Suppressor macrophage treated with lipopolysaccharide for 4 hours (primary cell): ENCODE data around the gene C5AR2.
A peak's percentile ranks its signal among the peaks of the same experiment; 100 is the strongest.

ENCODE experiments used
- DNase-seq: peaks from one replicate; pipeline ENCODE4 v3.0.0-alpha.2; 2020

The C5AR2 gene

DNA sequence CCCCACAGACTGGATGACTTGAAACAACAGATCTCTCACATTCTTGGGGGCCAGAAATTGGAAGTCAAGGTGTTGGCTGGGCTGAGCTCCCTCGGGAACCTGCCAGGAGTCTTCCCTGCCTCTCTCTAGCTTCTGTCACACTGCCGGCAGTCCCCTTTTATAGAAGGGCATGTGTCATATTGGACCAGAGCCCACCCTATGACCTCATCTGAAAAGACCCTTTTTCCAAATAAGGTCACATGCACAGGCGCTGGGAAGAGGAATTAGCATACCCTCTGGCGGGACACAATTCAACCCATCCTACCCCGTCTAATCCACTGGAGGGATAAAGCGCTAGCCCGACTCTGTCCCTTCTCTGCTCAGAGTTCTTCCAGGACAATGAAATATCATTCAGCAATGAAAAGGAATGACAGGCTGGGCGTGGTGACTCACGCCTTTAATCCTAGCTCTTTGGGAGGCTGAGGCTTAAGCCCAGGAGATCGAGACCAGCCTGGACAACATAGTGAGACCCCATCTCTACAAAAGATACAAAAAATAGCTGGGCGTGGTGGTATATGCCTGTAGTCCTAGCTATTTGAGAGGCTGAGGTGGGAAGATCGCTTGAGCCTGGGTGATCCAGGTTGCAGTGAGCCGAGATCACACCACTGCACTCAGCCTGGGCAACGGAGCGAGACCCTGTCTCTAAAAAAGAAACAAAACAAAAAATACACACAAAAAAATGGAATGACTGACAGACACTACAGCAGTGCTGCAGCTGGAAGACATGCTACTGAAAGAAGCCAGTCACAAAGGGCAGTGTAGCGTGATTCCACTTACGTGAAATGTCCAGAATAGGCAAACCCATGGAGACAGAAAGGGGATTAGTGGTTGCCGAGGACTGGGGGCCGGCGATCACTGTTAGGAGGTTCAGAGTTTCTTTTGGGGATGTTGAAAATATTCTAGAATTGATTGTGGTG, 58.8 kb downstream of the C5AR2 start:
- DNase-seq: no peak

GRCh38 chr19:47391510-47392223, 59.7 kb downstream of the C5AR2 start:
- peak; percentile 89 for DNase-seq
